UCSD-AML1 (cell line): ENCODE results near the gene UBE2D2.

ENCODE experiments used
- DNase-seq: peaks from one replicate; lab custom pipeline; 2025; ENCODE audit not compliant: unreplicated experiment; lab: John Stamatoyannopoulos, UW

UBE2D2 gene

DNA sequence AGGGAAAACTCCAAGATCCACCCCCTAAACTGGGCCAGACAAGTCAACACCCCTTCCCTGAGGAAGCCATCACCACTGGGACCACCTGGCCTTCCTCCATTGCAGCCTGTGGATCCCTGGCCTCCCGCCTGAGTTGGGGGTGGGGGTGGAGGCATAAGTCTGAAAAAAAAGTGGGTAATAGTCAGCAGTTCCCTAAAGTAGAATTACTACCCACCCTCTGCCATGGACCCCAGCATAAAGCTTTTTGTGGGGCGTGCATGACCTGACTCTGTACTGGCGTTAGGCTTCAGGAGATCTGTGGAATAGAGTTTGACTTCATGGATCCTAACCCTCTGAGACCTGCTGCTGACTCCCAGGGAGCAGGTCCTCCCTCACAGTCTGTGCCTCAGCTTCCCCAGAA lies 85.0 kb downstream of the UBE2D2 start:
- no peak for DNase-seq

DNA sequence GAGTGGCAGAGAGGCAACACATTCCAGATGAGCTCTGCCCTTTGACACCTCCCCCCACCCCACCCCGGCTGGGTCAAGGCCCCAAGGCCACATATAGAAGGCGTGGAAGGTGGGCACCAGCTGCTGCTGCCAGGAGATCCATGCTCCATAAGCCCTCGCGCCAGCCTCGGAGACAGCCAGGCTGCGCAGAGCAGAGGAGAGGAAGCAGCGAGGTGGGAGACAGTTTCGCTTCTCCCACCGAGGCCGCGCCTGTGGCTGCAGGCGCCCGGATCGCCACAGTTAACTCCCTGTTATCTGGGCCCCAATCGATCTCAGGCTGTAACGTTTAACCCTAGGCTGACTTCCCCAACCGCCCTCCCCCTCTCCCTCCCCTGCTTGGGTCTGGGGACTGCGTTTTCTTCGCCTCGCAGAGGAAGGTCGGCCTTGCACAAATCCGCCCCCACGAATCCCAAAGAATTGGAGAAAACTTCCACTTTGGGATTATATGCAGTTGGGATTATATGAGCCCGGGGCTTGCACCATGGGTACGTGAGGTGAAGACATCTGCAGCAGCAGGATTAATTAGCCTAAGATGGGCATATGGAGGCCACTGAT lies 85.9 kb downstream of the UBE2D2 start:
- DNase-seq, result peak; percentile 62

DNA sequence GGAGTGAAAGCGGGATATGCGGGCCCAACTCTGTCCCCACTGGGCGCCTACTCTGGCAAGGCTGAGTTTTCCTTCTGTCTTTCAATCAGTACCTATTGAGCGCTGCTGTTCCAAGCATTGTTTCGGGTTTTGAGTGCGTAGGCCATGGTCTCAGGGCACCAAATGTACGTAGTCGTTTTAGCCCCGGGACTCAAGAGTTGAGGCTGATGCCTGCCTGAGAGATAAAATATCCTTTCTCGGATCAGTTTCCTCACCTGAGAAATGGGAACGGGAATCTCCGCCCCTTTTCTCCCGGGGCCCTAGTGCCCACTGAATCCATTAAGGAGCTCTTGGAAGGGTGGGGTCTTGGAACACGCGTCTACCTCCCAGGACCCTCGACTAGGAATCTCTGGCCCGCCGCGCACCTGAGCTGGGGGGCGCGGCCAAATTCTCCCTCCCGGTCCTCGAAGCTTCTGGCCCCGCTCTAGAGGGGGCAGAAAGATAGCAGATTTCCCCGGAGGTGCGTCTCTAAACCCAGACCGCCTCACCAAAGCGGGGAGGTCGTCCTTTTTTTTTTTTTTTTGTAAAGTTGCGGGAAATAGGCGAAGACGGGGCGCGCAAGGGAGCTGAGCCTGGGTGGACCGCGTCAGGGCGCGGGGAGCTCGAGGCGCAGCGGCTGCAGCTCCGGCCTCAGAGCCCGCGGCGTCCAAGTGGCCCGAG lies 86.5 kb downstream of the UBE2D2 start:
- DNase-seq, result no peak

DNA sequence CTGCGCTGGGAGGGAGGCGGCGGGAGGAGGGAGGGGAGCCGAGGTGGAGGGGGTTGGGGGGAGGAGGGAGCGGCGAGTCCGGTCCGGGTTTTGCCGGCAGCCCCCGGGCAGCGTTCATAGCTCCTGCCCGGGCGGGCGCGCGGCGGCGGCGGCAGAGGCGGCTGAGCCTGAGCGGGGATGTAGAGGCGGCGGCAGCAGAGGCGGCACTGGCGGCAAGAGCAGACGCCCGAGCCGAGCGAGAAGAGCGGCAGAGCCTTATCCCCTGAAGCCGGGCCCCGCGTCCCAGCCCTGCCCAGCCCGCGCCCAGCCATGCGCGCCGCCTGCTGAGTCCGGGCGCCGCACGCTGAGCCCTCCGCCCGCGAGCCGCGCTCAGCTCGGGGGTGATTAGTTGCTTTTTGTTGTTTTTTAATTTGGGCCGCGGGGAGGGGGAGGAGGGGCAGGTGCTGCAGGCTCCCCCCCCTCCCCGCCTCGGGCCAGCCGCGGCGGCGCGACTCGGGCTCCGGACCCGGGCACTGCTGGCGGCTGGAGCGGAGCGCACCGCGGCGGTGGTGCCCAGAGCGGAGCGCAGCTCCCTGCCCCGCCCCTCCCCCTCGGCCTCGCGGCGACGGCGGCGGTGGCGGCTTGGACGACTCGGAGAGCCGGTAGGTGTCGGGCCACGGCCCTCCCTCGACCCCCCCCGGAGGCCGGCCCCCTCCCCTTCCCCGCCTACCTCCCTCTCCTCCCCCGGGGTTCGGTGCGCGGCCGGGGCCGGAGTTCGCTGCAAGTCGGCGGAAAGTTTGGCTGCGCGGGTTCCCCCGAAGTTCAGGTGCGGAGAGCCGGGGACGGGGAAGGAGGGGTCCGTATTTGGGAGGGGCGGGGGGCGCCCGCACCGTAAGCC lies 87.3 kb downstream of the UBE2D2 start, which contains the start of gene CXXC5:
Gene CXXC5, plus strand, starts transcription at position 145 of the 877 bp plus-strand sequence. CDS start 32,175 bp downstream, outside the sequence.
- peak; percentile 85 for DNase-seq

DNA sequence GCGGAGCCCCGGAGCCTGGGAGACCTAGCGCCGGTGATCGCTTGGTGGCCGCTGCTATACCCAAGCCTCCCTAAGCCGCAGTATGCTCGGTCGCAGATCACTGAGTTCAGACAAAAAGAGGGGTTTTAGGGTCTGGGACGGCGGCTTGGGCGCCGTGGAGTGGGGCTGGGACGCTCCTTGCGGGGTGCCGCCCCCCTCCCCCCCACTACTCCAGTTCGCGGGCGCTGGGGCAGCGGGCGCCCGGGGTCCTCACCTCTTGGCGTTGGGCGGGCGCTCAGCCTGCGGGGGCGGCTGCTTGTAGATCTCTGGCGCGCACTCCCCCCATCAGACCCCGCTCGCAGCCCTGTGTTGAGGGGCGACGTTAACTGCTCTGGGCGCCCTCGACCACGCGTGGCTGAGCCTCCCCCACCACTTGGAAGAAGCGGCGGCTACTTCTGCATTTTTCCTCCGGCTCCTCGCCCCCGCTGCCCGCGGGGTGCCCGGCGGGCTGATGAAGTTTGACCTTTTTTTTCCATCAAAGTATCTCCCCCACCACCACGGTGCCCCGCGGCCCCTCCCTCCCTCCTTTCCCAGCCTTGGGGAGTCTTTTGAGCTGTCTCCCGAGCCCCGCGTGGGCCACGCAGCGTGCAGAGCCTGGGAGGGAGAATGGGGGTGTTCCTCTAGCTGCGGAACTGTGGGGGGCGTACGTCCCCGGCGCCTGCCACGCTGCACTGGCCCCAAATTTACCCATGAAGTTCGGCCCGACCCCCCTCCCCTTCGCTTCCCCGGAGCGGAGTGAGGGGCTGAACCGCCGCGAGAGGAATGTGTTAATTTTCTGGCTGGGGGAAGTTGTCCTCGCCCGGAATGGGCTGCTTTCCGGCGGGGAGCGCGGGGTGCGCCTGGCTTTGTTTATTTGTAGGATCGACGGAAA lies 88.2 kb downstream of the UBE2D2 start:
- DNase-seq, result peak; percentile 51

DNA sequence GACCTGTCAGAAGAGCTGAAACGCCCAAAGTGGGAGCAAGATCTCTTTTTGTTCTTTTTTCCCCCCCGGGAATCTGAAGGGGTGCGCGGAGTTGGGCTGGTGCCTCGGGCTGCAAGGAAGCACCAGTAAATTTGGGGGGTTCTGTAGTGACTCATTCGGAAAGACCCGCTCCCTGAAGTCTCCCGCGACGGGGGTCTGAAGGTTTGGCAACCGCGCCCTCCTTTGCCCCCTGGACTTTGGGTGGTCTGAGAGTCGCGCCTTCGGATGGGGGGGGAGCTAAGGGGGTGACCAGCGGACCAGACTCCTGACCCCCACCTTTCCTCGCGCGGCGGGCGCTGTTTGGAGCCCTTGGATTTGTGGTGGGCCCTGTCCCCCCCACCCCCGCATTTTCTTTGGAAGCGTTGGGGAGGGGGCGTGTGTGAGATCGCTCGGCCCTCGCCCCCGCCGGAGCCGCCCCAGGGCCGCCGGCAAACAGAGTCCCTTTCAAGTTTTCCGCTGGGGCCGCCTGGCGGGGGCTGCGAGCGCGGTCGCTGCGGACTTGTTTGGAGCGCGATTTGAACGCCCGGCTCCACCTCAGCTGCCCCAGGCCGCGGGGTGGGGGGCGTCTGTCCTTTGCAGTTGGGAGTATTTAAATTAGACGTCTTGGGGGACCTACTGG lies 89.0 kb downstream of the UBE2D2 start:
- DNase-seq, result peak; percentile 41

DNA sequence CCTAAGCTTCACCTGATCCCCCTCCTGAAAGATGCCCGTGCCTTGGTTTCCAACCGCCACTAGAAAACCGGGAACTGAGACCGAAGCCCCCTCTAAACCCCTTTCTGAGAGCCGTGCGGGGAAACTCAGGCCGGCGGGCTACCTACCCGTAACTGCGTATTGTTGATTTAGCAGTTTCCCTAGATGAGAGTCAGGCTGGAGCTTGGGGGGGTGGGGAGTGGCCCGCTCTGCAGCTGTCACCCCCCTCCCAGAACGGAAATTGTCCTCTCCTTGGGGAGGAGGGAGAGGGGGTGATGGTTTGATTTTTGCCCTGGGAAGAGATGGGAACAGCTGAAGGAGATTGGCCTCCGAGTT lies 89.5 kb downstream of the UBE2D2 start:
- no peak for DNase-seq

DNA sequence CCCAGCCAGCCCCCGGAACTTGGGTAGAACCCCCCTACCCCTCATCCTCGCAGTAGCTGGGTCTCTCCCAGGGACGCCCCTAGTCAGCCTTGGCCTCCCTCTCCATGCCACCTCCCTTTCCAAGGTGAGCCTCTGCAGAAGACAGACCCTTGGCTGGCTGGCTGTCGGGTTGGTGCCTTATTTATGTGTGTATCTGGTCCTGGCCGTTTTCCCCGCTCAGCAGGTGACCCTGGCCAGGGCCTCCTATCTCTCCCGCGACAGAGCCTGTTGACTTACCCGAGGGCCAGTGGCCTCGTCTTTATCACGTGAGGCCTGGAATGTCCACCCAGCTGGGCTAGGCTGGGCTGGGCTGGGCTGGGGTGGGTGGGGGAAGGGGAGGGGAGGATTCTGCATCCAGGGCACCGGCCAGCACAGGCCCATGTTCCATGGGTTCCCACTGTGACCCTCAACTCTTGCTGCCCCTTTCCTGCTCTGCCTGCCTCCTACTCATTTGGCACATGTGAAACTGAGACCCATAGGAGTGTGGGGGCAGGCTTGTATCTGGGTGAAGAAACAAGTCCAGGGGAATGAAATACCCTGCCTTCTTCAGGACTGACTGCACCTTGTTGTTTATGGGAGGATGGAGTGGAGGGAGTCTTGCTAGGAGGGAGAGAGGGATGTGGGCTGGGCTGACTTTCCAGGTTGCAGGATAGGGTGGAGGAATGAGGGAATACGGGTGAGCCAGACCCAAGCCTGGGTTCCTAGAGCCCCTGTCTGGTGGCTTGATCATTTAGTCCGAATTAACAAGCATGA lies 90.1 kb downstream of the UBE2D2 start:
- no peak for DNase-seq

DNA sequence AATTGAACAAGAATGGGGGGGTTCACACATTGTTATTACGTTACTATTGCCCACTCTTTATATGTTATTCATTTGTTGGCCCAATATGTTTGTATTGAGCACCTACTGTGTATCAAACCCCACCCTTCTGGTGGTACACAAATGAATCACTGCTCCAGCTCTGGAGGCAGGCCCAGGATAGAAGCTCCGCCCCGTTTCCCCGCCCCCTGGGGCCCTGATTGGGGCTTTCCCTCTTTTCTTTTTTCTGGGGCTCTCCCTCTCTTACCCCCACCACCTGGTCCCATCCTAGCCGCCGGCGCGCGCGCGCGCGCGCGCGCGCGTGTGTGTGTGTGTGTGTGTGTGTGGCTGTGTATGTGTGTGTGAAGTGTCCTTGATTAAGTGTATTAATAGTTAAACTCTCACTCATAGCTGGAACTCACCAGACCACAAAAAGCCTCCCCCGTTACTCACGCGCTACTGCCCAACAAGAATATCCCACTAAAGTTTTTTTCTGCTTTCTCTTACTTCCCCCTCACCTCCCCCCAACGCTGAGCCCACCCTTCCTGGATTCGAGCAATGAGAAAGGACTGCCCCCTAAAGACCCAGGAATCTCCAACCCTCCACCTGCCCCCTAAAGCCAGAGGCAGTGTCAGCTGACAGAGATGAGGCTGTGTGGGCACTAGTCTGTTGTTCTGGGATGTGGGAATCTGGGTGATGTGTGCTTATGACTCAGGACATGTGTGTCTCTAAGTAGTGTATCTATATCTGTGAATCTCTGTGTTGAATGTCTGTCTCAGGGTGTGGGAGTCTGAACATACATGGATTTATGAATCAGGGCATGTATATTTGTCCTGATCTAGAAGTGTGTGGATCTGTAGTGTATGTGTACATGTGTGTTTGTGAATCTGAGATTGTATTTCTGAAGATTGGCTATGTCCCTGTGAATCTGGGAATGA lies 91.0 kb downstream of the UBE2D2 start:
- peak; percentile 59 for DNase-seq

DNA sequence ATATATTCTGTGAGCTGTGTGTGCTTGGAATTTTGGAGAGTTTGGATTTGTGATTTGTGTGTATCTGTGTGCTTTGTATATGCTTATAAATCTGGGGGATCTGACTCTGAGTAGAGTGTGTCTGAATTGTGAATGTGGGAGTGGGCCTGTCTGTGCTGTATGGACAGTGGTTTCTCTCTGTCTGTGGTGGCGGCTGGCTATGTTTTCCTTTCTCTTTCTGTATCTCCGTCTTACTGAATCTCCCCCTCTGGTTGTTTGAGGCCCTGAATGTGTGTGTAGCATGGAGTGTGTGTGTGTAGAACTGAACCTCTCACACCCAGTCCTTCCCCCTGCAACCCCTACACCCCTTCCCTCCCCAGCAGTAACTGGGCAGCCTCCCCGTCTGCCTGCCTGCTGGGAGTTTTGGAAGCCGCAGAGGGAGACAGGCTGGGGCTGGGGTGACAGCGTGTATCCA lies 91.7 kb downstream of the UBE2D2 start:
- DNase-seq, result no peak

DNA sequence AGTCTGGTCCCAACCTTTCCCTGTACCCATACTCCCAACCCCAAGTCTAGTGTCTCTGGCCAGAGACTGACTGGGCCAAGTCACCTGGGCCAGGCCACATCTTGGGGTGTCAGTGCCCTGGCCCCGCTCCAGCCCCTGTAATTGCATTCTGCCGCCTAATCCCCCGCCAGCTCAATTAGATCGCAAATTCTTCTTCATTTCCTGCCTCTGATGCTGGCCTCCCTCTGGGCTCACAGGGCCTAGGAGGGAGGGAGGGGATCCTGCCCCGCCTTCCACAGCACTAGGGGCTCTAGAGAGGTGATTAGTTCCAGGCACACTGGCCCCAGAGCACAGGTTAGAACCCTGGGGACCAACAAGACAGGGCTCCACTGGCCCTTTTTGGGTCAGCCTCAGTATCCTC lies 92.5 kb downstream of the UBE2D2 start:
- no peak for DNase-seq

DNA sequence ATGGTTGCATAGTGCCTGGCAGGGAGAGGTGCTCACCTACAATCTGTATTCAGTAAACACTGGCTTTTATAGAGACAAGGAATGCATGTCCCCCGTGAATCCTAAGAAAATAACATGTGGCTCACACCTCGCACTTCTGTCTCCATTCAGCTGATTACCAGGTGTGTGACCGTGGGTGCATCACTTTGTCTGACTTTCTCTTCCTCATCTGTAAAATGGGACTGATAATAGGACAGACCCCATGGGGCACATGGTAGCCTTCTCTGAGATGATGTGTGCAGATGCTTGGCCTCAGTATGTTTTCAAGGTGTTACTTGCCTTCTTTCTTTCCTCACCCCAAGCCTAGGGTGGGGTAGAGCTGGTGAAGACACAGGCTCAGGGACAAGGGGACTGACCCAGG lies 93.3 kb downstream of the UBE2D2 start:
- DNase-seq, result no peak

DNA sequence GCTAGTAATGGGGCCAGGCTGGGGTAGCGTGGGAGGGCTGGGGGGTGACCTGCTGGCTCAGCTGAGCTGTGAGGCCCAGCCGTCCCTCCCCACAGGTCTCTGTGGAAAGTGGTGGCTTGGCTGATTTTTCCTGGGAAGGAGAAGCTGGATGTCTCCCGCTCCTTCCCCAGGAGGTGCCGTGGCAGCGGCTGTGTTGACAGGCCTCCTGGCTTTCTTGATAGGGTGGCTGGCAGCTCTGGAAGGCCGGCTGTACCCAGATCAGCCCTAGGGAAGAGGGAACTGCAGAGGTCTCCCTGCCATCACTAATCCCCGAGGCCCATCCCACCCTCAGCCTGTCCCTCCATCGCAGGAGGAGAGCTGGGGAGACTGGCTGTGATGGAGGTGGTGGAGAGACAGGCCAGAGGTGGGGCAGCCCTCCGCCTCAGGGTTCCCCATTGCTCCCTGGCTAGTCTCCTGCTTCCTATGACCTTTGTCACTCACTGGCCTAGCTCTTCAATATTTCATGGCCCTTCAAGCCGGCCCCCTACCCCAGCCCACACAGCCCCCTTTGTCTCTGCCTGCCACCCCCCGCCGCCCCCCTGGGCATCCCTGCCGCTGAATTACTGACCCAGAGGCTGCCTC lies 93.8 kb downstream of the UBE2D2 start:
- no peak for DNase-seq

DNA sequence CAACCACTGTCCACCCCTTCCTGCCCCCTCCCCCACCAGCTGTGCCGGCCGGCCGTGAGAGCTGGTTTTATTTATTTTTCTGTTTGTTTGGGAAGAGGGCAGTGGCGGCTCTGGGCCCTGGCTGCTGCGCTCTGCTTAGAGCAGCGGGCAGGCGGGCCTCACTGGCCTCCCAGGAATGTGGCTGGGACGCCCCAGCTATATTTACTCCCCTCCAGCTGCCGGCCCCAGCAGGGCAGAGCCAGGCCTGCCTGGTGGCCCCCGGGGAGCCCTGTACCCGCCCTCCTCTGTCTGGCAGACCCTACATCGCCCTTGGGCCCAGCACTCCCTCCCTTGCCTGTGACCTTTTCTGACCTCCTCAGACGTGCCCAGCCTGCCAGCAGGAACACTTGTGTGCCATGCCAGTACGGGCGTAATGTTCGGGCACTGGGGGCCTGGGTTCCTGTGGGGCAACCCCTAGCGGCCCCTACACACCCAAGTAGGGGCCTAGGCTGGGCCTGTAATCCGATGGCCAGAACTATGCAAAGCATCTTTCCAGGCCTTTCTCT lies 94.7 kb downstream of the UBE2D2 start:
- DNase-seq, result no peak

DNA sequence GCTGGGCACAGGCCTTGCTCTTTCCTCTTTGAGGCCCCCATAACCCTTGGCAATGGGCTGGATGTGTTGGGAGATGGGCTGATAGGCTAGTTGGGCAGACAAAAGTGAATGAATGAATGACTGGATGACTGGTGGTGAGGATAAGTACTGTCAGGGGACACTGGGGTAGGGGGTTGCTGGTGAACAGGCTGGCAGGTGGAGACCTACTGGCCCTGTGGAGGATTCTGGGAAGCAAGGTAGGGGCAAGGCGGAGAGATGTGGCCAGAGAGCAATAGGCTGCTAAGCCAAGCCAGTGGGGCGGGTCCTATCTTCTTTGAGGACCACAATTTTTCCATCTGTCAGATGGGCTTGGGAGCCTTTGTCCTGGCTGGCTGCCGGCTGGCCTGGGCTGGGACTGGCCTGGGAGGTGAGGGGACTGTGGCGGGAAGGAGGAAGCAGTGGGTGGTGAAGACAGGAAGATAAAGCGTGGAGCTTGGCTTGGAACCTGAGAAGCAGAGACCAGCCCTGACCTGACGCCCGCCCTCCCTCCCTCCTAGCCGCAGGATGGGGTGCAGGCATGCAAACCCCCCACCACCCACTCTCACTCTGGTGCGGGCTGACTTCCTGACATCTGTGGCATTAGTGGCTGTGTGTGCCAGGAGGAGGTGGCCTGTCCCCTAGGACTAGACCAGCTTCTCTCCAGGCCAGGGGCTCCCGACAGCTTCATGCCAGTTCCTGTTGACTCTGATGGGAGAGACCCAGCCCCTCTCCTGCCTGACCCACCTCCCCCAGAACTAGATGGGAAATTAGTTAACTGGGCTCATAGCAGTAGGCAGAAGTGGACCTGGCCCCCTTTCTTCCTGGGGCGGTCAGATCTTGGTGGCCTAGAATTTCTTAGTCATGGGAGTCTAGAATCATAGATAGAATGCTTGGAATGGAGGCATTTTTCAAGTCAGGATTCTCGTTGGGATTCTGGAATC lies 96.5 kb downstream of the UBE2D2 start:
- peak; percentile 77 for DNase-seq

DNA sequence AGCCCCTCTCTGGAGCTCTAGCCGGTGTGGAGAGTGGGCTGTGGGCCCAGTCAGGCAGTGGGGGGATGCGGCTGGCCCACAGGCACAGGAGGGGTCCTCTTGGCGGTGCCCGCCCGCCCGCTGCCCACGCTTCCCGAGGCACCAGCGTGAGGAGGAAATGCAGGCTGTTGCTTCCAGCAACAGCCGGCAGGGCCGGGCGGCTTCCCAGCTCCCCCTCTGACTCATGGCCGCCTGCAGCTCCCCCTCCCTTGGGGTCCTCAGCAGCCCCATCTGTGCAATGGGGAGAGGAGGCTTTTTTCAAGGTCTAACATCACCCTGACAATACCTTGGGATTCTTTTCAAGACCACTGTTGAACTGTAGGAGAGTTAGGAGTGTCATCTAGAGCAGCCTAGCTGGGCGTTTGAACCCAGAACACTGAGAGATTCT lies 97.4 kb downstream of the UBE2D2 start:
- peak; percentile 25 for DNase-seq
